CD4-positive, alpha-beta T cell (primary cell): ENCODE measurements around the gene WDFY4. TPM values are rescaled to one million over a fixed set of nuclear protein-coding genes. Genes with fewer than 3 reads are reported as not detected.

Experiments
- ATAC-seq: fragments of 200-7000 bp; cut with Tn5 transposase; one replicate; pipeline ENCODE4 v1.10.0; 2022; ENCODE audit warnings: mild to moderate bottlenecking; ENCODE audit not compliant: poor library complexity
- CTCF ChIA-PET: fragments of 350-600 bp; sonication (Branson Sonifier 250); formaldehyde crosslinking; loops from one replicate; lab custom pipeline; 2021; ENCODE audit warnings: antibody characterized with exemption, inconsistent platforms; lab: Charles Lee
- POLR2A ChIA-PET: fragments of 350-600 bp; sonication (Branson Sonifier 250); formaldehyde crosslinking; loops from one replicate; lab custom pipeline; 2021; ENCODE audit warnings: antibody characterized with exemption, inconsistent platforms; lab: Charles Lee
- DNase-seq, 14 experiments: peaks; one replicate each; pipeline ENCODE4 v3.0.0-alpha.2; 2013 to 2020; ENCODE audit warnings: mixed read lengths in 2 of 14
- H3K27ac ChIP-seq, 2 donors: one replicate each; pipeline versions ENCODE4 v1.5.1 to v1.7.0; 2013; ENCODE audit warnings: low read length in 2 of 2, low read depth in 1 of 2, mild to moderate bottlenecking in 1 of 2
- H3K27me3 ChIP-seq, 2 experiments: 1 replicate in 1 of 2; 2 replicates in 1 of 2; pipeline versions ENCODE4 v1.6.1 to v1.7.0; 2013; ENCODE audit warnings: low read length in 2 of 2, control low read depth in 1 of 2, mild to moderate bottlenecking in 1 of 2, moderate library complexity in 1 of 2; ENCODE audit not compliant: insufficient read depth in 2 of 2, control insufficient read depth in 1 of 2
- H3K36me3 ChIP-seq: one replicate; pipeline ENCODE4 v1.6.1; 2013; ENCODE audit warnings: low read length, control low read depth; ENCODE audit not compliant: insufficient read depth
- H3K4me1 ChIP-seq: one replicate; pipeline ENCODE4 v1.6.1; 2013; ENCODE audit warnings: low read length, control low read depth; ENCODE audit not compliant: insufficient read depth
- H3K4me3 ChIP-seq: one replicate; pipeline ENCODE4 v1.5.1; 2013; ENCODE audit warnings: mild to moderate bottlenecking, low read length, moderate library complexity
- H3K9me3 ChIP-seq, 2 experiments: 1 replicate in 1 of 2; 2 replicates in 1 of 2; pipeline versions ENCODE4 v1.6.1 to v1.7.0; 2013; ENCODE audit warnings: low read length in 2 of 2, mild to moderate bottlenecking in 2 of 2, control low read depth in 1 of 2, moderate library complexity in 1 of 2; ENCODE audit not compliant: control insufficient read depth in 1 of 2, insufficient read depth in 1 of 2
- H3K27ac Mint-ChIP-seq: one replicate; pipeline ENCODE4 v1.8.0; 2020; ENCODE audit warnings: mixed read lengths
- H3K27me3 Mint-ChIP-seq: one replicate; pipeline ENCODE4 v1.8.0; 2021; ENCODE audit warnings: mixed read lengths
- H3K36me3 Mint-ChIP-seq: one replicate; pipeline ENCODE4 v1.8.0; 2021; ENCODE audit warnings: low read depth, mixed read lengths
- H3K4me1 Mint-ChIP-seq: one replicate; pipeline ENCODE4 v1.8.0; 2021; ENCODE audit warnings: low read depth, mixed read lengths
- H3K4me3 Mint-ChIP-seq: one replicate; pipeline ENCODE4 v1.8.0; 2020; ENCODE audit warnings: mild to moderate bottlenecking, mixed read lengths
- H3K9me3 Mint-ChIP-seq: one replicate; pipeline ENCODE4 v1.8.0; 2020; ENCODE audit warnings: mixed read lengths
- CTCF ChIP-seq: fragments of 200-600 bp; IDR thresholded peaks from one replicate; pipeline ENCODE4 v1.8.0; 2022; ENCODE audit warnings: antibody characterized with exemption, mild to moderate bottlenecking
- intact Hi-C, 2 experiments: fragments of 100-400 bp; cut with DNase I in 1 of 2; cut with micrococcal nuclease in 1 of 2; formaldehyde crosslinking; loops; one replicate each; pipeline versions ENCODE4 v1.15.1 to v1.9.0; 2023 to 2025; cut with DNase I, micrococcal nuclease
- total RNA-seq, 174 experiments: library from RNA in 2 of 174; stranded (reverse) in 2 of 174; gene quantifications; one replicate each; pipeline ENCODE4 v1.2.3 and lab custom pipeline; 2021 to 2026

The WDFY4 gene
- total RNA-seq, 2 experiments from 2014 or later: 1.3 to 2.5 TPM

- H3K4me3 Mint-ChIP-seq: no peak overlapping the region
- Histone ChIP-seq H3K27ac (no peak overlapping the region), H3K36me3 (no peaks in the 10 kb centered on the region), H3K4me1 (no peaks in the 10 kb centered on the region), H3K4me3 (no peak overlapping the region), H3K9me3 (peaks cover 0 to 6% of the 10 kb centered on the region in 2 experiments), H3K27me3 (no peaks in the 10 kb centered on the region)
- no peaks in the 10 kb centered on the region for H3K36me3 Mint-ChIP-seq
- DNase-seq (no peak), ATAC-seq (no peak)
- intact Hi-C loops: no loop called here
- TF ChIP-seq CTCF: no peak
- no peaks in the 10 kb centered on the region for H3K4me1 Mint-ChIP-seq
- ChIA-PET CTCF (no interaction called here), POLR2A (no interaction called here)
- H3K27me3 Mint-ChIP-seq: no peaks in the 10 kb centered on the region
- no peaks in the 10 kb centered on the region for H3K9me3 Mint-ChIP-seq
- H3K27ac Mint-ChIP-seq: no peak overlapping the region
Observed at GRCh38 chr10:48727866-48728265, 43.2 kb downstream of the WDFY4 start.

GRCh38 chr10:48729222-48729621 lies 44.5 kb downstream of the WDFY4 start:
- Mint-ChIP-seq H3K4me3 (no peak overlapping the region), H3K9me3 (no peaks in the 10 kb centered on the region), H3K36me3 (no peaks in the 10 kb centered on the region), H3K4me1 (no peaks in the 10 kb centered on the region), H3K27ac (no peak overlapping the region), H3K27me3 (no peaks in the 10 kb centered on the region)
- DNase-seq: no peak
- CTCF ChIA-PET: no interaction called here
- Histone ChIP-seq H3K27me3 (no peaks in the 10 kb centered on the region), H3K4me1 (no peaks in the 10 kb centered on the region), H3K36me3 (no peaks in the 10 kb centered on the region), H3K27ac (no peak overlapping the region), H3K9me3 (peaks cover 0 to 6% of the 10 kb centered on the region in 2 experiments), H3K4me3 (no peak overlapping the region)
- ATAC-seq: no peak
- no peak for TF ChIP-seq CTCF
- POLR2A ChIA-PET: no interaction called here
- intact Hi-C loops: no loop called here

GRCh38 chr10:48729941-48730457 lies 45.3 kb downstream of the WDFY4 start:
- H3K27me3 ChIP-seq: no peaks in the 10 kb centered on the region
- Mint-ChIP-seq H3K4me3 (no peak overlapping the region), H3K36me3 (no peaks in the 10 kb centered on the region), H3K4me1 (no peaks in the 10 kb centered on the region), H3K27ac (no peak overlapping the region), H3K9me3 (no peaks in the 10 kb centered on the region), H3K27me3 (no peaks in the 10 kb centered on the region)
- no peak for DNase-seq
- peaks cover 0 to 6% of the 10 kb centered on the region in 2 experiments for H3K9me3 ChIP-seq
- CTCF ChIA-PET: no interaction called here
- no peak overlapping the region for H3K27ac ChIP-seq
- no peaks in the 10 kb centered on the region for H3K4me1 ChIP-seq
- POLR2A ChIA-PET: no interaction called here
- TF ChIP-seq CTCF: no peak
- no peaks in the 10 kb centered on the region for H3K36me3 ChIP-seq
- intact Hi-C loops: no loop called here
- no peak for ATAC-seq
- H3K4me3 ChIP-seq: no peak overlapping the region
